Body of pancreas (tissue), 4 donors: ENCODE results near the gene CCDC12.

Experiments
- POLR2A ChIP-seq, 3 donors: fragments of 450-650 bp; IDR thresholded peaks; one replicate each; pipeline ENCODE4 v1.6.1; 2016; ENCODE audit warnings: antibody characterized with exemption in 3 of 3, mild to moderate bottlenecking in 2 of 3
- TF ChIP-seq, protein P1 (sequence below), 7 experiments: fragments of 450-650 bp in 4 of 7; fragments of 200-600 bp in 3 of 7; sonication (generic) in 3 of 7; IDR thresholded peaks; one replicate each; pipeline ENCODE4 v1.5.1; 2016 to 2019; ENCODE audit warnings: antibody characterized with exemption in 7 of 7

DNA sequence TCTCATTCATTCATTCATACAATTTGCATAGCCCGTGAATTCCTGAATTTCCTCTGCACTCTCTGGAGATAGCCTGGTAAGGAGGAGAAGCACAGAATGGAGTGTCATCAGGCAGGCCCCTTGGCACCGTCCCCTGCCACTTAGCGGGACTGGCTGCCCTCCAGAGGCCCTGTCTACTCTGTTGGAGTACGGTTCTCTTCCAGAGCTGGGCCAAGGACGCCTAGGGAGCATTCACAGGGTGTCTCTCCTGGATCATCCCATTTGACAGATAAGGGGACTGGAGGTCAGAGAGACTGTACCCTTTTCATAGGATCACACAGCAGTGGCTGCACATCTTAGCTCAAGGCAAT lies 51.0 kb downstream of the CCDC12 start:
- TF ChIP-seq, protein P1, sequence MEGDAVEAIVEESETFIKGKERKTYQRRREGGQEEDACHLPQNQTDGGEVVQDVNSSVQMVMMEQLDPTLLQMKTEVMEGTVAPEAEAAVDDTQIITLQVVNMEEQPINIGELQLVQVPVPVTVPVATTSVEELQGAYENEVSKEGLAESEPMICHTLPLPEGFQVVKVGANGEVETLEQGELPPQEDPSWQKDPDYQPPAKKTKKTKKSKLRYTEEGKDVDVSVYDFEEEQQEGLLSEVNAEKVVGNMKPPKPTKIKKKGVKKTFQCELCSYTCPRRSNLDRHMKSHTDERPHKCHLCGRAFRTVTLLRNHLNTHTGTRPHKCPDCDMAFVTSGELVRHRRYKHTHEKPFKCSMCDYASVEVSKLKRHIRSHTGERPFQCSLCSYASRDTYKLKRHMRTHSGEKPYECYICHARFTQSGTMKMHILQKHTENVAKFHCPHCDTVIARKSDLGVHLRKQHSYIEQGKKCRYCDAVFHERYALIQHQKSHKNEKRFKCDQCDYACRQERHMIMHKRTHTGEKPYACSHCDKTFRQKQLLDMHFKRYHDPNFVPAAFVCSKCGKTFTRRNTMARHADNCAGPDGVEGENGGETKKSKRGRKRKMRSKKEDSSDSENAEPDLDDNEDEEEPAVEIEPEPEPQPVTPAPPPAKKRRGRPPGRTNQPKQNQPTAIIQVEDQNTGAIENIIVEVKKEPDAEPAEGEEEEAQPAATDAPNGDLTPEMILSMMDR (IDR thresholded peaks at IDR 0.05) = no peak
- TF ChIP-seq POLR2A (IDR thresholded peaks at IDR 0.05) = no peak
